Measurements from ENCODE around the gene SLC45A1.
"Not testable (repeated sequence)": the region's sequence is repeated elsewhere in the genome, so short reads cannot be mapped to it uniquely, and the experiment has no call there.

SLC45A1 gene

DNA sequence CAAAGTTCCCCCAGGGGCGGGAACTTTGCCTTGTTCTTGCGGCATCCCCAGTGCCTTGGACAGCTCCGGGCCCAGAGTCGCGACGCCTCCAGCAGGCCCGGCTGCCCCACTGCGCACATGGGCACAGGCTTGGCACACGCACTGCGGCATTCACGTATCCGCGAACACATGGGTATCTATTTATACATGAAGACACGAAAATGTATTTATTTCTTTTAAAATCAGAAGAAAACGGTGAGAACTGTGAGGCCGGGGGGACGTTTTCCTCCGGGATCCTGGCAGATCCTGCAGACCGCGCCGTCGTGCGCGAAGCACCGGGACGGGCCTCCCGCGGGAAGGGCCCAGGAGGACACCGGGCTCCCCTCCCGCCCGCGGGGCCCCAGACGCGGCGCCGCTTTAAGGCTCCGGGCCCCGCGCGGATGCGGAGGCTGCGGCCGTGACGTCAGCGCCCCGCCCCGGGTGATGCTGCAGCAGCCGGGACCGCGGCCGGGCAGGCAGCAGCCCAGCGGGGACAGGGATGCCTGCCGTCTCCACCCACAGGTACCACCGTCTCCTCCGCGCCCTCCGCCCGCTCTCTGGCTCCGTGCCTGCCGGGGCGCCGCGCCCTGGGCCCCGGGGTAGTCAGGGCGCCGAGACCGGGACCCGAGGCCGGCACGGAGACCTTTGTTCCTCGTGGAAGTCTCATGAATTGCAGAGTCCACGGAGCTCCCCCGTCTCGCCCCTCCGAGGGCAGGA, at the start of gene SLC45A1:
TSS of gene SLC45A1 (plus strand) at position 468 of the 735 bp plus-strand sequence. CDS start 6,216 bp downstream, outside the sequence.
- DNase-seq: peak; percentile 62

DNA sequence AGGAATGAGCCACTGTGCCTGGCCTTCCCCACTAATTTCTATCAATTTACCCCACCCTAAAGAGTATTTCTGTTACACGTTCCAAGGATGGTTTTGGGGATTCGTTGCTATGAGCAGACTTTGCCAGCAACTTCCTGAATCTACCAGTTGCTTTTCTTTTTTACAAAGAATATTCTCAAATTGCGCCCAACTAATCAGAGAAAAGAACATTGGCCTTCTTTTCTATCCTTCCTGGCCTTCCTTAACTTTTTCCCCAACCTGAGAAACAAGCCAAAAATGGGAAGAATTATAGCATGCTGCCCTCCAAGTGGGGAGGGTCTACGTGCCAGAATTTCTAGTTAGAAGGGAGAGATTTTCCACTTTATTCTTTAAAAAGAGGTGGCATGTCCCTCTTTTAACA, 44.9 kb upstream of the SLC45A1 start:
- DNase-seq: no peak

DNA sequence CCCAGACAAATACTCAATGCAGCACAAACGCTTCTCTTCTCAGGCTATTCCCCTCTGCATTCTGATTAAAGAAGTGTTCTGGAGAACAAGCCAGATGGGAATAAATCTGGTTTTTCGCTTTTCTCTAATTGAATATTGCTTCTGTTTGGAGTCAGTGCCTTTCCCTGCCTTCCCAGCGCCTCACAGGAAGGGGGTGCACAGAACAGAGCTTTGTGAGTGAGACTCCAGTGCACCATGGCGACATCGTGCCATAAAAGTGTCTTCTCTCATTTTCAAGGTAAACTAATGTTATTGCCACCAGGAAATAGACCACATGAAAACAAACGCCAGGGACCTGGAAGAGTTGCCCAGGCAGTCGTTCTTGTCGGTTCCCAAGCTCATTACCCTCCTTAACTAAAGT, 43.6 kb upstream of the SLC45A1 start:
- DNase-seq: no peak

DNA sequence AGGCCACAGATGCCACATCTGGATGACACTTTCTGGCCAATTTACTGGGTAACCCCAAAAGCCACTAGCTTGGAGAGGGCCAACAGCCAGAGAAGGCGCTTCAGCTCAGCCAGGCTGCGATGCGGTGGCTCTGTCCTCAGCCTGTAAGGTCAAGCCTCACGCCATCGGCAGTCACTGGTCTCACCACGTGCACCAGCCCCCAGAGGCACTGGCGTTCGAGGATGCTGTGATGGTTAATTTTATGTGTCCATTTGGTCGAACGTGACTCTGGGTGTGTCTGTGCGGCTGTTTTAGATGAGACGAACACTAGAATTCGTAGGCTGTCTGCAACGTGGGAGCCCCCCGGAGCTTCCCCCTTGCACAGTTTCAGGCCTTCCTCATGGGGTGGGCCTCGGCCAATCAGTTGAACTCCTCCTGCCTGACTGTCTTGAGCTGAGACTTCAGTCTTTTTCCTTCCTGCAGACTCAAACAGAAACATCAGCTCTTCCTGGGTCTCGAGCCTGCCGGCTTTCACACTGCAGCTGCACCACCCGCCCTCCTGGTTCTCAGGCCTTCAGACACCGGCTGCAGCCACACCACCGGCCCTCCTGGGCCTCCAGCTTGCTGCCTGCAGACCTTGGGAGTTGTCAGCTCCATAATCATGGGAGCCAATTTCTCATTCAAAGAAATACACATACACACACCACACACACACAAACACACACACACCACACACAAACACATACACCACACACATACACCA, 41.6 kb upstream of the SLC45A1 start:
- no peak for DNase-seq

DNA sequence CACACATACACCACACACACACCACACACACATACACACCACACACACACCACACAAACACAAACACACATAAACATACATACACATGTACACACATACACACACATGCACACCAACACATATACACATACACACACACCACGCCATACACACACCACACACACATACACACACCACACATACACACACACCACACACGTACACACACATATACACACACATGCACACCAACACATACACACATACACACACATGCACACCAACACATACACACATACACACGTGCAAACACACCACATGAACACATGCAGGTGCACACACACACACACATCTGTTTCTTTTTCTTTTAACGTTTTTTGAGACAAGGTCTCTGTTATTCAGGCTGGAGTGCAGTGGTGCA, 41.0 kb upstream of the SLC45A1 start:
- no peak for DNase-seq

DNA sequence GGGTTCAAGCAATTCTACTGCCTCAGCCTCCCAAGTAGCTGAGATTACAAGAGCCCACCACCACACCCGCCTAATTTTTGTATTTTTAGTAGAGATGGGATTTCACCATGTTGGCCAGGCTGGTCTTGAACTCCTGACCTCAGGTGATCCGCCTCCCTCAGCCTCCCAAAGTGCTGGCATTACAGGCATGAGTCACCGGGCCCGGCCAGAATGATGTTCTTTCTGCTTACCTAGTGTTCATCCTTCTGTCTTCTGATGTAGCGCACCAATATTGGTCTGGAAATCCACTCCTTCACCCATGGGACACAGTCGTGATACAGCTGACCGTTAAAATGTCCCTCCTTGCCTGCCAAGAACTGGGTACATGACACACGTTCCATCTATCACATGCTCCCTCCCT, 39.2 kb upstream of the SLC45A1 start:
- not testable (repeated sequence) for DNase-seq

DNA sequence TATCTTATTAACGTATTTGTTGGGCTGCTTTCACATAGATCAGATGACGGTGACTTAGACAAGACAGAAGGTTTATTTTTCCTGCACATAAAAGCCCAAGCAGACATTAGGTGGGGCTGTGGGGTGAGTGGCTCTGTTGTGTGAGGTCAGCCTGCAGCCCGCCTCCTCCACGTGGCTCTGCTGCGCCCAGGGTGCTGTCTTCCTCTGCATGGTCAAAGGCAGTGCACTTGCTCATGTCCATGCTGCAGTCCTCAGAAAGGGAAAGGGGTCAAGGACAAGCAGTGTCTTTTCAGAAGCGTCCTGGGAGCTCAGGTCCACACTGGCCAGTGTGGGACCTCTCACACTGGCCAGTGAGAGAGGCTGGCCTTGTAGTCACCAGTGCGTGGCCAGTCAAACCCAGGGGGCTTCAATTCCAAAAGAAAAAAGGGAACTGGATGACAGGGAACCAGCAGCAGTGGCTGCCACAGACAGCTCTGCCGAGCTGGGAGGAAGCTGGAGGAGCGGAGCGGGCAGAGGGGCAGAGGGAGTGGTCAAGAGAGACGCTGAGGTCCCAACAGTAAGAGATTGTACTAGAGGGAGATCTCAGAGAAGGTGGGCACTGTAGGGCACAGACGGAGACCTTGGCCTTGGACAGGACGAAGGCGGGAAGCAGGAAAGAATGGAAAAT, 35.9 kb upstream of the SLC45A1 start:
- no peak for DNase-seq

DNA sequence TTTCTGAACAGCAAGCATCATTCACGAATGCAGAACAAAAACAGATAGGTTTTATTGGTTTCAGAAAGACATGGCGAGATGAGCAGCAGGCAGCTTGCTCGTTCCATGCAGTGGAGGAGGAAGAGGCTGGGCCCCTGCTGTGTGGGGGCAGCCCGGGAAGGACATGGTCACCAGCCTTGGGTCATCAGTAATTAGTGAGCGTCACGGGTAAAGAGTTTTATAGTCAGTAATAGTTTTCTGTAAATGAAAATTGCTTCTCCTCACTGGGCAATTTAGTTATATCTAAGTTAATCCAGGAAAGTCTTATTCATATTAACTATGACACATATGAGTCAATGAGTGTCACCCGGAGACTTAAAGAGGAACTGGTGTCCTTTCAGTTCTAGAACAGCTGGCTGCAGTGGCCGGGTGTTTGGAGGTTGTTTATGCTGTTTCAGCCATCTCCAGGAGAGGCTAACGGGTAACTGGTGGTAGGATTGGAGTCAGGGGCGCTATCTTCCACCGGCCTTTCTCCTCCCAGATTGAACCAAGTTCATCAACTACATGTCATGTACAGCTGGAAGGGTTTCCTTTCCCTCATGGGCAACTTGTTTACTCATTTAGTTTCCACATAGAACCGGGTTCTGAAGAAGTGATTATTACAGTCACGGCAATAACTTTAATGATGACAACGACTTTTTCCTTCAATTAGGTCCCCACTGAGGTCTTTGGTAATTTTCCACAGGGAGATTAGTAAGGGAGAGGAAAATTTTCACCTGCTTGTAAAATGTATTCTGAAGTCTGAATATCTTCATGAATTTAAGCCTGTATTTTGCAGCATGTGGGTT, 34.6 kb upstream of the SLC45A1 start:
- no peak for DNase-seq

DNA sequence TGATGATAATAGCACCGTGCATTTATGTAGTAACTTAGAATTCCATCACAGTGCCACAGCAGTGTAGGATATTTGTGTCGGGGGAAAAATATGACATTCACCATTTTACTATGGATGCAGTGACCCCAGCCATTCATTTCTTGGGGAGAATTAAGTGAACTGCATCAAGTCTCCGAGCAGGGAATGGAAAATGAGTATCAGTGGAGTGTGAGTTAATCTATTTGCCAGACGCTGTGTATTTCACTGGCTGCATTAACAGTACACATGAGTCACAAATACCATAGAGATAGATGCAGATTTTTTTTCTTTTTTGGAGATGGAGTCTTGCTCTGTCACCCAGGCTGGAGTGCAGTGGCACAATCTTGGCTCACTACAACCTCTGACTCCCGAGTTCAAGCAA, 33.8 kb upstream of the SLC45A1 start:
- DNase-seq: peak; percentile 16

DNA sequence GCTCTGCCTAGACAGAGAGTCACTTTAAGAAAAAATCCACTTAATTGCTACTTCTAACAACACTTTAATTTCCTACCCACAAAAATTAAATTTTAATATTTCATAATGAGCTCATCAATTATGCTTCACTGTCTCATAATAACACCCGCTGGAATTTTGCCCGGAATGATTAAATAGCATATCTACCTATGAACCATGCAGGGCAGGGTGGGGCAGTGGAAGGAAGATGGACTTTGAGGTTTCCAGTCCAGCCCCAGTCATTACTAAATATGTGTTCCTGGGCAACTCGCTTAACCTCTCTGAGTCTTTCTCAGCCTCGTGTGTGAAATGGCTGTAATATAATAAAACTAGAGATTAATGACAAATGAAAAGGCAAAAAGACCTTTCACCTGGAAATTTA, 32.8 kb upstream of the SLC45A1 start:
- DNase-seq: no peak

DNA sequence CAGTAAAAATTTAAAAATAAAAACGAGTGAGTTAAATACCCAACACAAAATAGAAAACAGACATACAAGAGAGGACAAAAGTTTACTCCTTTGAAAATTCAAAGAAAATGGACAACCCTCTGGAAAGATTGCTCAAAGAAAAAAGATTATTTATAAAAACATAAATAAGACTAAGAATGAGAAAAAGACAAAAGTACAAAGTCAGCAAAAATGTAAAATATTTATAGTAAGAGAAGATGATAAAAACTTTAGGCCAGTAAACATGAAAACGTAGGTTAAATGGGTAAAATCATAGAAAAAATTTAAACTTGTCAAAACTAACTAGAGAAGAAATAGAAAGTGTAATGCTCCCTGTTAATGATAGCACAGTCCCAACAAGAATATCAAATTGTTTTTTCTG, 31.9 kb upstream of the SLC45A1 start:
- no peak for DNase-seq

DNA sequence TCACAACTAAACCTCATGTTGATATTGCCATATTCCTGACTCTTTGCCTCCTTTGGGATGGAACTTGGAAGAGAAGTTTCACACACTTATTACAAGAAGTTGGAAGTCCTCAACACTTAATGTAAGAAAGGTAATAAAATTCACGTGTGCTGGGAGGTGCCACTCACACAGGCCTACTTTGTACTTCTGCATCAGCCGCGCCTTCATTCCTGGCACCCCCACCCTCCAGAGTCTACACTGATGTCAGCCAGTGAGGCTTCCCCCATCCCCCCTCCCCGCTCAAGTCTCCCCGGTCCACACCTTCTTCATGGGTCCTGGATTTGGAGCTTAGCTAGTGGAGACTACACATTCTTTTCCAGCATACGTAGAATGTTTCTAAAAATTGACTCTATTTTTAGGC, 24.8 kb upstream of the SLC45A1 start:
- no peak for DNase-seq

DNA sequence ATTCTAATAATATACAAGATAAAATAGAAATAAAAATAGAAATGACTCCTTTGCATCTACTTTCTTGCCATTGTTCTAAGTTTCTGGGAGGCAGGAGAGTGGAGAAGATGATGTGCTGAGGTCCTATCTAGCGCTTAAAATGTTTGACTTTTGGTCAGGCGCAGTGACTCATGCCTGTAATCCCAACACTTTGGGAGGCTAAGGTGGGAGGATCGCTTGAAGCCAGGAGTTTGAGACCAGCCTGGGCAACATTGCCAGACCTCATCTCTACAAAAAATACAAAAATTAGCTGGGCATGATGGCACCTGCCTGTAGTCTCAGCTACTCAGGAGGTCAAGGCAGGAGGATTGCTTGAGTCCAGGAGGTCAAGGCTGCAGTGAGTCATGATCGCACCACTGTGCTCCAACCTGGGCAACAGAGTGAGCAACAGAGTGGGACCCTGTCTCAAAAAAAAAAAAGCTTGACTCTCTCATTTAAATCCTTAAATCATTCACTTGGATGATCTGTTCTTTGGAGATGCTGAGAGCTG, 24.2 kb upstream of the SLC45A1 start:
- DNase-seq: no peak

DNA sequence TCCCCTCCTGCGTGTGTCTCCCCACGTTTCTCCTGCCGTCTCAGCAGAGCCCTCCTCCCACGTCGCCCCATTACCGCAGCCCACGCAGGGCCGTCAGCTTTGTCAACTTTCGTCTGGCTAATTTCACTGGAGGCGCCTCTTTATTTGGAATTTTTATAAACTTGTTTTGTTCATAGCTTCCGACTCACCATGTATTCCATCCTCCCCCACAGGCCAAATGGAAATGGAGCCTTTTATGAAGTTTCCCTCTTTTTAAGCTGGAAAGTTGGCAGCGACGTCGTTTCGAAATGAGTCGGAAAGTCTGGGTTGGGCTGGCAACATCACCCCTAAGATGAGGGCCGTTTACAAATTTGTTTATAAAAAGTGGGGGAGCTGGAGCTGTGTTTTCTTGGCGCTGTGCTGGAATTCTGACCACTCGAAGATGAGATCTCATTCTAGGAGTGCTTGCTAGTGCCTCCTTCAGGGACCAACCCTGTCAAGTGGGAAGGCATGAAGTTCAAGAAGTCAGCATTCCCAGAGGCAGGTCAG, 23.7 kb upstream of the SLC45A1 start:
- DNase-seq: peak; percentile 18

DNA sequence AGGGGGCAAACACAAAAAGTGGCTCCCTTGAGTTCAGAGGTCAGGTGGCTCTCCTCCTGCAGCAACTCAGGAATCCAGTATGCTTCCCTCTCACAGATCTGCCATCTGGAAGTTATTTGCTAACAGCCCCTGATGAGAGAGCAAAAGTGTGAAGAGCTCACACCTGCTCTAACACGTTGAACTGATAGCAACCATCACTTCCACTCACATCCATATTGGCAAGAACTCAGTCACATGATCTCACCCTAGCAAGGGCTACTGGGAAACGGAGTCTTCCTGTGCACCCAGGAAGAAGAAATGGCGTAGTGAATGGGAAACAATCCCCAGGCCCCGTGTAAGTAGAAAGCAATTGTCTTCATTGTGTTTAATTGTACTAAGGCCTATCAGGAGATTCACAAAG, 20.7 kb upstream of the SLC45A1 start:
- DNase-seq: no peak

DNA sequence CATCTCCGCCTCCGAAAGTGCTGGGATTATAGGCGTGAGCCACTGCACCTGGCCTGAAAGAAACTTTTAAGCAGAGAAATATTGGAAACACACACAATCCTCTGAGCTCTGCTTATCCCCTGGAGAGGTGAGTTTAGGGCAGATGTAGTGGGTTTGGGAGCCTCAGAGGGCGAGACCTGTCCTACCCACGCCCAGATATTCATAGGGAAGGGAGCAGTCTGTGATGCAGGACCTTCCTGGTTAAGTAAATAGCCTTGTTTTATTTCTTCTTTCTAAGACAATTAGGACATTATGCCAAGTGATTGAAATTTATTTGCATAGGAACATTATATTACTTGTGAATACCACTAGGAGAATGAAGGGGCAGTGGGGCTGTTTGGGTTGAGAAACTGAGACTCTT, 18.0 kb upstream of the SLC45A1 start:
- DNase-seq: no peak

DNA sequence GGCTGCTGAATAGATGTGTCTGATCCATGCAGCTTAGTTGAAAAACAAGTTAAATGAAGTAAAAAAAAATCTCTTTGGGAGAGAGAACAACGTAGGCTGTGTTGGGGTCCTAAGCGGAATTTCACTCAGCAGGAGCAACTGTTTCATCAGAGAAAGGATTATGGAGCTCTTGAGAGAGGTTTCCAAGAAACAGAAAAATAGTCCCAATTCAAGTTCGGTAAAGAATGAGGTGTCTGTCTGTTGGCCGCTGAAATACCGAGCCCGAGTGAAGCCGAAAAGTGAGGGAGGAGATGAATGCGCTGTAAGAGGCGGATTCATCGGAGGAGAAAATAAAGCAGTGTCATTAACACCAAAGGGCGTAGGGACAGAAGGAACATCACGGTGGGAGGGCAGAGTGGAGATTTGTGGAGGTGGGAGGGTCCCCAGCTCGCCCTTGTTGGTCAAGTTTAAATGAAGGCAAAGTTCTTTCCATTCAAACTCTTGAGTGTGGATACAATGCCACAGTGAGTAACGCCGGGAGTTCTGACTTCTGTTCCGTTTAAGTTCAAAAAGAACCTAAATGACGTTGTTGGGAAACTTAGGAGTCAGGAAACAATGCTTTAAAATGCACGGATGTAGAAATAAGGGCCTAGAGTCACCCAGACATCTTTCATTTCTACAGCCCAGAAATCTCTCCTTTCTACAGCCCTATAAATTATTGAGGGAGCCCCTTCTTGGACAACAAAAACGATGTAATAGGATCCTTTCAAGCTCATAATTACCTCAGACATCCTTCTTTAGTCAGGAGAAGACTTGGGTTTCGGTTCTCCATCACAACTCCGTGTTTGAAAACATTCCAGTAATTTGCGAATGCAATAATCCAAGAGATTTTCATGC, 15.6 kb upstream of the SLC45A1 start:
- no peak for DNase-seq

DNA sequence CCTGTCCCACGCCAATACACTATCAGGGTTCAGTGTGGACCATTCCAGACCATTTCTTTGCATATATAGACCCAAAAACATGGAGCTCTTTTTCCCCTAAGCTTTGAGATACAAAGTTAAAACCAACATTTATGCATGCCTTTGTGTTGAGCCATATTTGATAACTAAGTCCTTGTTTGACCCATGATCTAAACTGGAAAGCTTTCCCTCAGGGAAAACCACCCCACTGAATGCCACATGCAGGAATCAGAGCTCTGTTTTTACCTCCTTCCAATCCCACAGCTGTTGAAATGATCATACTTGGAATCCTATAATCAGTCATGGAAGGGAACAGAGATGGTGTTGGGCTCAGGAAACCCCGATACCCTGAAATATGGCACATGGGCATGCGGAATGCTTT, 14.8 kb upstream of the SLC45A1 start:
- peak; percentile 79 for DNase-seq

DNA sequence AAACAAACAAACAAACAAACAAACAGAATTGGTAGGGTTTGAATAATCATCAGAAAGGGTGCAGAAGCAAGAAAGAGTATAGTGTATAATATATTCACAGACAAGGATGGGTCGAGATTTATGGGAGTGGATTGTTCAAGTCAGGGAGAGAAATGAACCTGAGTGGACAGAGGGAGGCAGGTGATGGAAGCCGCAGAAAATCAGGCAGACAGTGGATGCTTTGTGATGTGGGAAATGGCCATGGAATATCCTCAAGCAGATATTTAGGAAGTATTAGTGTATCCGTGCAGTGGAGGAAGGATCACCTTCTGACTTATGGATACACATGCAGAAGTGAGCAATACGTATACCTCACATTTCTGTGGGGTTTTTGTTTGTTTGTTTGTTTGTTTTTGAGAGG, 14.0 kb upstream of the SLC45A1 start:
- DNase-seq: no peak

DNA sequence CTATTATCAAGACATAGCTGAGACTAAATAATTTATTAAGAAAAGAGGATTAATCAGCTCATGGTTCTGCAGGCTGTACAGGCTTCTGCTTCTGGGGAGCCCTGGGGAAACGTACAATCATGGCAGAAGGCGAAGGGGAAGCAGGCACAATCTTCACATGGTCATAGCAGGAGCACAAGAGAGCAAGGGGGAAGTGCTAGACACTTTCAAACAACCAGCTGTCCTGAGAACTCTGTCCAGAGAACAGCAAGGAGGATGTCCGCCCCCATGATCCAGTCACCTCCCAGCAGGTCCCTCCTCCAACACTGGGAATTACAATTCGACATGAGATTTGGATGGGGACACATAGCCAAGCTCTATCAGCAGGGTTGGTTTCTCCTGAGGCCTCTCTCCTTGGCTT, 10.3 kb upstream of the SLC45A1 start:
- DNase-seq: no peak

DNA sequence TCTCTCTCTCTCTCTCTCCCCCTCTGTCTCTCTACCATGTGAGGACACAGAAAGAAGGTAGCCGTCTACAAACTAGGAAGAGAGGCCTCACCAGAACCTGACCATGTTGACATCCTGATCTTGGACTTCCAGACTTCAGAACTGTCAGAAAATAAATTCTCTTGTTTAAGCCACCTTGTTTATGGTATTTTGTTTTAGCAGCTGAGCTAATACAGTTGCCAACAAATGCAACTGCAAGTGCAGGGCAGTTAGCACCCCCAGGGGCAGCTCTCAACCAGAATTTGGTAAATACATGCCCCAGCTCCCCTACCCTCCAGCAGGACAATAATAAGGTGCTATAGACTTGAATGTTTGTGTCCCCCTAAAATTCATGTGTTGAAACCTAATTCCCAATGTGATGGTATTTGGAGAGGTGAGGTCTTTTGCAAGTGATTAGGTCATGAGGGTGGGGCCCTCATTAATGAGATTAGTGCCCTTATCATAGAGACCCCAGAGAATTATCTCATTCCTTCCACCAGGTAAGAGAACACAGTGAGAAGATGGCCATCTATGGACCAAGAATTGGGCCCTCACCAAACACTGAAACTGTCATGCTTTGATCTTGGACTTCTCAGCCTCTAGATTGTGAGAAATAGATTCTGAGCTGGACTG, 6.7 kb upstream of the SLC45A1 start:
- DNase-seq: no peak

Measured in NCI-H226 (cell line).